ENCODE measurements around the gene PXMP4. TPM values are rescaled to one million over a fixed set of nuclear protein-coding genes. Genes with fewer than 3 reads are reported as not detected.
A peak's percentile ranks its signal among the peaks of the same experiment; 100 is the strongest.

Gene PXMP4
- total and polyA plus RNA-seq, 5 experiments from 2014 or later, result 8.9 to 16.1 (median 12.1) TPM

- no peaks in the 10 kb centered on the region for H3K36me3 Mint-ChIP-seq
- H3K4me3 Mint-ChIP-seq, result peak overlapping the region in 6 of 10 donors; percentile 36 to 86 (median 62)
- peaks cover 12 to 51% (median 36%) of the 10 kb centered on the region in 4 donors for H3K4me1 Mint-ChIP-seq
Measured at GRCh38 chr20:33677991-33678702, 42.0 kb downstream of the PXMP4 start.

DNA sequence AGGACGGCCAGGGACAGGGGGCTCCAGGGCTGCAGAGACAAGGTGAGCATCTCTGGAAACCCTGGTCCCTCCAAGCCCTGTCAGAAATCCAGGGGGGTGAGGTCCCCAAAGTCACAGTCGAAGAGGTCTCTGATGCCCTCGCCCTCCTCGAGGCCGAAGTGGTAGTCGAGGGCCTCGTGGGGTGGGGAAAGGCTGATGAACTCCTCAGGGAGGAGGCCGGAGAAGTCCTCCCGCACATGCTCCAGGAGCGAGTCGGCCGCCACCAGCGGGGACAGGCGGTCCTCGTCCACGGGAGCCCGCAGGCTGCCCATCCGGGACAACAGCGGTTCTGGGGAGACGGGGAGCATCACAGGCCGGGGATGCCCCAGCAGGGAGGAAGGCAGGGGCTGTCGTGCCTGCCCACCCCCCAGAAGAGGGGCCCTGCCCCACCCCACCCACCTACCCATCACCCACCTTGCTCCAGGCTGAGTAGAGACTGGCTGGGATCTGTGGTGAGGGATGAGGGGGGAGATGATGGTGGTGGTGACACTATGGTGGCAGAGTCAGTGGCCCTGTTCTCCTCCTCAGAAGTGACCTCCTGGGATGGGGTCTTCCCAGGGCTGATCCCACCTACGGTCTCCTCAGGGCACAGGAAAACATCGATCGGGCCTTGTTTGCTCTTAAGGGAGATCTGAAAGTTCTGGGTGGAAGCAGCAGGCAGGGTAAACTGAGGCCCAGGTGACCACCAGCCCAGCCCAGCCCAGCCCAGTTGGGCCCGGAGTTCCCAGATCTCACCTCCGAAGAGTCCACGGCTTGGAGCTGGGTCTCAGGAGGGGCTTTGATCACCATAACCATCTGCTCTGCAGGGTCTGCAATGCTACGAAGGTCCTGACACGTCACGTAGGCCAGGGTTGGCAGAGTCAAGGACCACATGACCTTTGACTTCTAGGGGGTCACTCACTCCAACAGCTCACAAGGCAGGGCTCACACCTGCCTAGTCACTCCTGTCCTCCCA is 43.2 kb downstream of the PXMP4 start:
- POLR2A ChIA-PET, result interaction anchor here (4.4 to 5.6 kb wide), 2 partner anchors 9 to 13 kb away, joined by 21 read pairs; partner anchors contain the start of genes ACTL10 and C20orf144
- H3K27me3 Mint-ChIP-seq, result no peaks in the 10 kb centered on the region

More at GRCh38 chr20:33677991-33678702, 42.0 kb downstream of the PXMP4 start:
- Mint-ChIP-seq H3K27ac (peak overlapping the region; percentile 11 to 95 (median 74)), H3K9me3 (no peaks in the 10 kb centered on the region), H3K27me3 (no peaks in the 10 kb centered on the region)
- DNase-seq (no peak), ATAC-seq (no peak)
- POLR2A ChIA-PET, result interaction anchor here (0.6 to 5.6 kb wide), 4 partner anchors 10 to 214 kb away, joined by 3 to 21 read pairs (median 12); partner anchors contain the start of genes ACTL10 and C20orf144

GRCh38 chr20:33676121-33676520 is 44.0 kb downstream of the PXMP4 start:
- POLR2A ChIA-PET, result no interaction called here
- Mint-ChIP-seq H3K27ac (peak overlapping the region in 2 of 10 donors; percentile 28 to 31), H3K4me1 (peaks cover 18 to 57% (median 44%) of the 10 kb centered on the region in 4 donors)

More for the DNA sequence above, 43.2 kb downstream of the PXMP4 start:
- Mint-ChIP-seq H3K27ac (peak overlapping the region in 6 of 10 donors; percentile 28 to 67 (median 38)), H3K36me3 (peaks cover 0 to under 1% (median 0%) of the 10 kb centered on the region in 3 donors), H3K4me3 (peak overlapping the region in 2 of 10 donors; percentile 29 to 30), H3K4me1 (peaks cover 16 to 58% (median 45%) of the 10 kb centered on the region in 4 donors), H3K9me3 (no peaks in the 10 kb centered on the region)
- DNase-seq (no peak), ATAC-seq (no peak)

GRCh38 chr20:33675136-33675959 is 44.8 kb downstream of the PXMP4 start:
- H3K36me3 Mint-ChIP-seq, result peaks cover 0 to 2% (median 0%) of the 10 kb centered on the region in 3 donors
- no peaks in the 10 kb centered on the region for H3K9me3 Mint-ChIP-seq
- peaks cover 18 to 54% (median 42%) of the 10 kb centered on the region in 4 donors for H3K4me1 Mint-ChIP-seq
- ATAC-seq (no peak), DNase-seq (no peak)
- POLR2A ChIA-PET, result interaction anchor here (1.7 kb wide), 1 partner anchor 11 kb away, joined by 5 read pairs; no protein-coding TSS in a partner anchor
- peak overlapping the region; percentile 55 to 90 (median 80) for H3K4me3 Mint-ChIP-seq
- H3K27me3 Mint-ChIP-seq, result no peaks in the 10 kb centered on the region
- peak overlapping the region in 7 of 10 donors; percentile 15 to 87 (median 70) for H3K27ac Mint-ChIP-seq

More at GRCh38 chr20:33676121-33676520, 44.0 kb downstream of the PXMP4 start:
- H3K36me3 Mint-ChIP-seq, result peaks cover 0 to 2% (median 0%) of the 10 kb centered on the region in 3 donors
- peak overlapping the region in 5 of 10 donors; percentile 20 to 81 (median 32) for H3K4me3 Mint-ChIP-seq
- no peaks in the 10 kb centered on the region for H3K9me3 Mint-ChIP-seq
- ATAC-seq (no peak), DNase-seq (no peak)
- no peaks in the 10 kb centered on the region for H3K27me3 Mint-ChIP-seq

DNA sequence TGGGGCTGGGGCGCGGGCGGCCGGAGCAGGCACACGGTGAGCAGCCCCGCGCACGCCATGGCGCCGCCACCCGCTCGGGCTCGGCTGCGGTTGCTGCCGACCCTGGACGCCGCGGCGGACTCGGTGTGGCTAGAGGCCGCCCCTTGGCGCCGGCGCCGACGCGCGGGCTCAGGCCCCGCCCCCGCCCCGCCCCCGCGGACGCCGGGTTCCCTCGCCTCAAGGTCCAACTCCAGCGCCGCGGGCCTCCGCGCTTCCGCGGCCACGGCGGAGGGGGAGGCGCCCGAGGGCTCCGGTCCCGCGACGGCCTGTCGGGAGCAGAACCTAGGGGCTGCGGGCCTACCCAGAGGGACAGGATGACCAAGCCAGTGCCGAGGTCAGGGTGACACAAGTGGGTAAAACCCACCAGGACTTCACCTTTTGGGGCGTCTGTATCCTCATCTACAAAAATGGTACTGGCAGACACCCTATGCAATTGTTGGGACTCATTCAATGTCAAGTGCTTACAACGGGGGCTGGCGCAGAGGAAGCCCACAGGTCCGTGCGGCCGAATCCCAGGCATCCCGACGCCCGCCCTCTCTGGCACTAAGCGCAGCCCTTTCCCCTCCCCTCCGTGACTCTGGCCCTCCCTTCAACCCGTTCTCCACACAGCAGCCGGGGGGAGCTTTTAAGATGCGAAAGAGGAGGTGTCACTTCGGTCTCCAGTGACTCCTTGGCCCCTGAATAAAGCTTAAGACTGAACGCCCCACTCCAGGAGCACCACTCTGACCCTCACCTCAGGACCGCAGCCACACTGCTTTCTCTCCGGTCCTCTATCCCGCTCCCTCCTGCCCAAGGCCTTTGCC is 45.6 kb downstream of the PXMP4 start, which contains the start of gene NECAB3:
TSS of gene NECAB3 (minus strand) at position 135 of the 842 bp plus-strand sequence. CDS start at position 59, 76 bp downstream.
- Mint-ChIP-seq H3K27ac (peak within 1 kb of the TSS in 9 of 10 donors; percentile 29 to 91 (median 70)), H3K36me3 (peaks cover 0 to 2% (median 0%) of the 10 kb centered on the region in 3 donors), H3K9me3 (no peaks in the 10 kb centered on the region), H3K27me3 (no peaks in the 10 kb centered on the region), H3K4me1 (peaks cover 18 to 49% (median 39%) of the 10 kb centered on the region in 4 donors), H3K4me3 (peak within 1 kb of the TSS; percentile 74 to 91 (median 86))
- DNase-seq, result peak in 6 of 10 donors; percentile 9 to 67 (median 46)
- ATAC-seq, result peak; percentile 65 to 84
- POLR2A ChIA-PET, result interaction anchor here (1.7 kb wide), 1 partner anchor 10 kb away, joined by 5 read pairs; no protein-coding TSS in a partner anchor

DNA sequence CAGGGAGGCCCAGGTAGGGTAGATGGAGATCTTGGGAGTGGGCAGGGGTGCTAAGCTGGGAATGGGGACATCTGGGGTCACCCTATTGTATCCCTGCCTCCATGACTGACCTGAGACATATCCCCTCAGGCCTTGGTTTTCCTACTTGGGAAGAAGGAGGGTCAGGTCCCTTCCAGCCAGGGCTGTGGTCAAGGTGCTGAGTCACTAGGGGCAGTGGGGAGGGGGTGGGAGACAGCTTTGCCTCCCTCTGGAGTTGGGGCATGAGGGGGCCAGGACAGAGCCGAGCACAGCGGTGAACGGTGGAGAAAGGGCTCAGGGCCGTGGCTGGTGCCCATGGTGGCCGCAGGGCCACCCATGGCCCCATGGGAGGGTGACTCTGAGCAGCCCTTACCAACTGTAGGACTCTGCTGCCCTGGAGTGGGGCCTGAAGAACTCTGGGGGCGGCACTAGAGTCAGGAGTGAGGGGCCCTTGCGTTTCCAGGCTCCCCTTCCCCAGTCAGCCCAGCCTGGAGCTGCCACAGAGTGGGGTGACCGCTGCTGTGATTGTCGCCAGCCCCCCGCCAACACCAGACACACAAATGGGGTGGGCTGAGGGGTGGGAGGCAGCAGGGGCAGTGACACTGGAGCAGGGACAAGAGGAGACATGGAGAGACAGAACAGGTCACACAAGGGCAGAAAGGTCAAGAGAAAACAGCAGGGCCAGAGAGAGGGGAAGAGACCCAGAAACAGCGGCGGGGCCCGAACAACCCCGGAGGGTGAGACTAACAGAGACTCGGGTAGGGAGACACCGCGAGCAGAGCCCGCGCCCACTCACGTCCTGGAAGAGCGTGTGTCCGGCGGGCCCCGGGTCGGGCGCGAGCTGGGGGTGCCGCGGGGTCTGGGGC is 46.5 kb downstream of the PXMP4 start:
- Mint-ChIP-seq H3K9me3 (no peaks in the 10 kb centered on the region), H3K4me3 (peak overlapping the region; percentile 74 to 91 (median 86)), H3K27ac (peak overlapping the region in 8 of 10 donors; percentile 39 to 91 (median 68)), H3K36me3 (peaks cover 0 to 2% (median 0%) of the 10 kb centered on the region in 3 donors), H3K27me3 (no peaks in the 10 kb centered on the region), H3K4me1 (peaks cover 13 to 43% (median 31%) of the 10 kb centered on the region in 4 donors)
- POLR2A ChIA-PET, result interaction anchor here (1.0 to 1.7 kb wide), 2 partner anchors 10 kb away, joined by 5 to 7 read pairs; no protein-coding TSS in a partner anchor
- ATAC-seq (peak; percentile 3 to 47), DNase-seq (peak in 1 of 10 donors; percentile 24)

DNA sequence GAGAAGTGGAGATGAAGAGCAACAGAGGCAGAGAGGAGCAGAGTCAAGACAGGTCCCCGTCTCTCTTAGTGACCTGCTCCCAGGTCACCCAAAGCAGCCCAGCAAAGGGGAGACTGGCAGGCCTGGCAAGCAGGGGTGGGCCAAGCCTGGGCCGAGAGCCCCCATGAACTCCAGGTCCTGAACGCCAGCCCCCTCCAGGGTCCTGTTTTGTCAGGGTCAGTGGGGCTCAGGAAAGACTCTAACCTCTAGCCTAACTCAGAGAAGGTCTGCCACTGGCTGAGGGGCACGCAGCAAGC is 47.0 kb downstream of the PXMP4 start:
- ATAC-seq, result no peak
- peak overlapping the region; percentile 67 to 91 (median 84) for H3K4me3 Mint-ChIP-seq
- peak overlapping the region in 7 of 10 donors; percentile 8 to 73 (median 56) for H3K27ac Mint-ChIP-seq
- H3K36me3 Mint-ChIP-seq, result peaks cover 0 to 2% (median 0%) of the 10 kb centered on the region in 3 donors
- H3K9me3 Mint-ChIP-seq, result no peaks in the 10 kb centered on the region
- no peaks in the 10 kb centered on the region for H3K27me3 Mint-ChIP-seq
- peaks cover 13 to 43% (median 28%) of the 10 kb centered on the region in 4 donors for H3K4me1 Mint-ChIP-seq
- POLR2A ChIA-PET, result interaction anchor here (1.0 kb wide), 1 partner anchor 9 kb away, joined by 7 read pairs; no protein-coding TSS in a partner anchor
- DNase-seq, result no peak

GRCh38 chr20:33672426-33673113 is 47.5 kb downstream of the PXMP4 start:
- Mint-ChIP-seq H3K4me1 (peaks cover 13 to 39% (median 28%) of the 10 kb centered on the region in 4 donors), H3K9me3 (no peaks in the 10 kb centered on the region), H3K36me3 (peaks cover 0 to 2% (median 0%) of the 10 kb centered on the region in 3 donors)

GRCh38 chr20:33671573-33672288 is 48.4 kb downstream of the PXMP4 start:
- Mint-ChIP-seq H3K36me3 (peaks cover 0 to 2% (median 0%) of the 10 kb centered on the region in 3 donors), H3K9me3 (no peaks in the 10 kb centered on the region), H3K4me3 (peak overlapping the region in 7 of 10 donors; percentile 15 to 47 (median 36)), H3K27me3 (no peaks in the 10 kb centered on the region), H3K27ac (peak overlapping the region in 4 of 10 donors; percentile 28 to 73 (median 42)), H3K4me1 (peaks cover 13 to 38% (median 29%) of the 10 kb centered on the region in 4 donors)
- POLR2A ChIA-PET, result interaction anchor here (0.7 kb wide), 1 partner anchor 48 kb away, joined by 4 read pairs; the partner anchor contains the start of gene PXMP4
- DNase-seq (no peak), ATAC-seq (no peak)

More at GRCh38 chr20:33672426-33673113, 47.5 kb downstream of the PXMP4 start:
- H3K4me3 Mint-ChIP-seq, result peak overlapping the region; percentile 67 to 91 (median 84)
- POLR2A ChIA-PET, result interaction anchor here (1.0 kb wide), 1 partner anchor 9 kb away, joined by 7 read pairs; no protein-coding TSS in a partner anchor
- H3K27me3 Mint-ChIP-seq, result no peaks in the 10 kb centered on the region
- DNase-seq, result no peak
- peak overlapping the region in 7 of 10 donors; percentile 33 to 73 (median 56) for H3K27ac Mint-ChIP-seq
- ATAC-seq, result no peak
